HepG2 (cell line): ENCODE measurements around the gene MEMO1. TPM values are rescaled to one million over a fixed set of nuclear protein-coding genes. Genes with fewer than 3 reads are reported as not detected.

Experiments used
- ATAC-seq: fragments of 200-7000 bp; cut with Tn5 transposase; 3 replicates; pipeline ENCODE4 v1.9.1; 2020; ENCODE audit warnings: mild to moderate bottlenecking, moderate library complexity
- BruUV-seq: library from RNA; stranded (reverse); fragments of 400-500 nt; replicated peaks from 2 replicates; lab custom pipeline; 2021; lab: Mats Ljungman, UMichigan
- CTCF ChIA-PET: fragments of 300-600 bp; formaldehyde crosslinking; extraction: SDS; loops from one replicate; lab custom pipeline; 2021; ENCODE audit warnings: low total read pairs, inconsistent platforms, low intra/inter-chr PET ratio; lab: Yijun Ruan, JAX
- POLR2A ChIA-PET: fragments of 350-600 bp; sonication (Branson Sonifier 250); formaldehyde crosslinking; loops from one replicate; lab custom pipeline; 2020; ENCODE audit warnings: antibody characterized with exemption, inconsistent platforms; lab: Yijun Ruan, JAX
- DNase-seq: peaks from one replicate; pipeline ENCODE4 v3.0.0-alpha.2; 2015; ENCODE audit warnings: low spot score
- FAIRE-seq: peaks from 3 replicates; lab custom pipeline; 2011; peaks lifted over from hg19 to GRCh38; lab: Jason Lieb, UNC
- H2AFZ ChIP-seq: one replicate; pipeline ENCODE4 v1.6.1; 2011; ENCODE audit warnings: low read length, inconsistent platforms
- H3K27ac ChIP-seq: fragments of 300-600 bp; 3 replicates; pipeline ENCODE4 v1.8.0; 2011; ENCODE audit warnings: mixed run types, mild to moderate bottlenecking, mixed read lengths, low read length, inconsistent platforms; ENCODE audit not compliant: insufficient read depth; ENCODE audit errors: extremely low read length
- H3K27me3 ChIP-seq, 2 experiments: fragments of 200-600 bp in 1 of 2; 2 replicates in 1 of 2; 3 replicates in 1 of 2; pipeline versions ENCODE4 v1.6.0 to v1.8.0; 2011; ENCODE audit warnings: low read length in 2 of 2, mild to moderate bottlenecking in 2 of 2, moderate library complexity in 2 of 2, inconsistent platforms in 1 of 2; ENCODE audit not compliant: insufficient read depth in 2 of 2, control insufficient read depth in 1 of 2
- H3K36me3 ChIP-seq, 2 experiments: fragments of 200-600 bp in 1 of 2; replicated peaks in 1 of 2; 2 replicates in 1 of 2; 3 replicates in 1 of 2; pipeline versions ENCODE4 v1.5.1 to v1.8.0; 2011; ENCODE audit warnings: low read length in 2 of 2, inconsistent platforms in 1 of 2; ENCODE audit not compliant: insufficient read depth in 2 of 2, control insufficient read depth in 1 of 2
- H3K4me1 ChIP-seq: 2 replicates; pipeline ENCODE4 v1.5.1; 2012; ENCODE audit warnings: low read length, inconsistent platforms; ENCODE audit not compliant: insufficient read depth
- H3K4me2 ChIP-seq: 2 replicates; pipeline ENCODE4 v1.6.0; 2011; ENCODE audit warnings: low read depth, low read length, inconsistent platforms
- H3K4me3 ChIP-seq, 3 experiments: fragments of 200-600 bp in 1 of 3; sonication (generic), shearing (Covaris generic) in 1 of 3; replicated peaks in 1 of 3; 2 replicates each; pipeline ENCODE4 v1.5.1; 2011 to 2016; ENCODE audit warnings: low read length in 3 of 3, inconsistent platforms in 2 of 3, low read depth in 2 of 3, mild to moderate bottlenecking in 2 of 3, control low read depth in 1 of 3, mixed read lengths in 1 of 3; ENCODE audit not compliant: insufficient read depth in 1 of 3
- H3K79me2 ChIP-seq: one replicate; pipeline ENCODE4 v1.6.1; 2011; ENCODE audit warnings: low read length, inconsistent platforms; ENCODE audit not compliant: insufficient read depth
- H3K9ac ChIP-seq: 2 replicates; pipeline ENCODE4 v1.6.0; 2011; ENCODE audit warnings: mild to moderate bottlenecking, low read depth, low read length, inconsistent platforms; ENCODE audit not compliant: insufficient read depth
- H3K9me3 ChIP-seq: 2 replicates; pipeline ENCODE4 v1.5.1; 2012; ENCODE audit warnings: mild to moderate bottlenecking, low read length
- H4K20me1 ChIP-seq: 2 replicates; pipeline ENCODE4 v1.6.0; 2011; ENCODE audit warnings: inconsistent platforms, mild to moderate bottlenecking, low read length, moderate library complexity; ENCODE audit not compliant: insufficient read depth
- DPF2 ChIP-seq: sonication (generic); formaldehyde crosslinking; IDR thresholded peaks from 2 replicates; pipeline ENCODE4 v1.4.0; 2020; ENCODE audit warnings: mild to moderate bottlenecking, low read depth, missing genetic modification reagents, borderline replicate concordance
- IRF2 ChIP-seq: IDR thresholded peaks from 2 replicates; pipeline ENCODE4 v1.6.1; 2018; ENCODE audit warnings: missing genetic modification reagents, missing compliant biosample characterization
- JDP2 ChIP-seq: sonication (generic); formaldehyde crosslinking; IDR thresholded peaks from 2 replicates; pipeline ENCODE4 v1.8.1; 2022; ENCODE audit warnings: missing genetic modification reagents, borderline replicate concordance
- LRRFIP1 ChIP-seq: sonication (generic); formaldehyde crosslinking; conservative IDR thresholded peaks from 2 replicates; pipeline ENCODE4 v1.4.0; 2020; ENCODE audit warnings: missing genetic modification reagents
- PAF1 ChIP-seq: IDR thresholded peaks from 2 replicates; pipeline ENCODE4 v1.6.1; 2016; ENCODE audit warnings: missing genetic modification reagents, missing compliant biosample characterization
- SALL1 ChIP-seq: sonication (generic); formaldehyde crosslinking; IDR thresholded peaks from 2 replicates; pipeline ENCODE4 v1.8.0; 2022; ENCODE audit warnings: mild to moderate bottlenecking, missing genetic modification reagents
- SP5 ChIP-seq: IDR thresholded peaks from 2 replicates; pipeline ENCODE4 v1.6.1; 2016; ENCODE audit warnings: low read depth, borderline replicate concordance
- ZBTB1 ChIP-seq: sonication (generic); formaldehyde crosslinking; IDR thresholded peaks from 2 replicates; pipeline ENCODE4 v1.4.0; 2020; ENCODE audit warnings: missing genetic modification reagents, borderline replicate concordance
- ZBTB7A ChIP-seq: sonication (generic); formaldehyde crosslinking; IDR thresholded peaks from 2 replicates; pipeline ENCODE4 v1.8.0; 2022; ENCODE audit warnings: mild to moderate bottlenecking, missing genetic modification reagents
- ZMYM2 ChIP-seq: sonication (generic); formaldehyde crosslinking; IDR thresholded peaks from 2 replicates; pipeline ENCODE4 v1.8.0; 2022; ENCODE audit warnings: mild to moderate bottlenecking, missing genetic modification reagents
- ZNF253 ChIP-seq: sonication (generic); formaldehyde crosslinking; IDR thresholded peaks from 2 replicates; pipeline ENCODE4 v1.8.0; 2022; ENCODE audit warnings: mild to moderate bottlenecking, missing genetic modification reagents, borderline replicate concordance
- ZNF629 ChIP-seq: sonication (generic); formaldehyde crosslinking; conservative IDR thresholded peaks from 2 replicates; pipeline ENCODE4 v1.5.0; 2020; ENCODE audit warnings: missing genetic modification reagents
- ZNF841 ChIP-seq: sonication (generic); formaldehyde crosslinking; IDR thresholded peaks from 2 replicates; pipeline ENCODE4 v1.8.1; 2023; ENCODE audit warnings: missing genetic modification reagents, borderline replicate concordance
- WGBS: methylation state at CpG from one replicate; pipeline ENCODE4 v1.1.6; 2017; ENCODE audit warnings: low lambda C conversion rate; 5-methylcytosine and 5-hydroxymethylcytosine counted together
- in situ Hi-C: cut with HindIII; loops from 2 replicates; pipeline ENCODE4 v1.10.0; 2017; ENCODE audit warnings: low pct_unique_long_range_greater_than_20kb; ENCODE audit not compliant: extremely low pct_ligation_motif_present
- intact Hi-C: fragments of 100-400 bp; cut with micrococcal nuclease; formaldehyde crosslinking; loops from one replicate; pipeline ENCODE4 v1.10.0; 2022; ENCODE audit not compliant: unreplicated experiment
- polyA plus RNA-seq, 8 experiments: library from polyadenylated mRNA; depleted of rRNA in 3 of 8; stranded (reverse) in 7 of 8; unstranded in 1 of 8; fragments of >200 nt; fragmentation: Illumina TruSeq in 4 of 8; extraction: Trizol in 4 of 8; gene quantifications; 2 replicates each; pipeline versions ENCODE4 v1.2.1 to v1.2.3, GENCODE V29; 2011 to 2016; ENCODE audit warnings: low read depth in 4 of 8, missing spikeins in 1 of 8, mixed read lengths in 1 of 8; ENCODE audit not compliant: insufficient read depth in 1 of 8
- total RNA-seq, 5 experiments: library from RNA; depleted of rRNA; stranded (reverse); fragments of >200 nt; fragmentation: Illumina TruSeq; extraction: Trizol; gene quantifications; 2 replicates each; pipeline ENCODE4 v1.2.3, GENCODE V29; 2016; ENCODE audit warnings: low read depth in 1 of 5
- TF ChIP-seq, protein P1 (sequence below): sonication (generic); formaldehyde crosslinking; IDR thresholded peaks from 2 replicates; pipeline ENCODE4 v1.4.0; 2020; ENCODE audit warnings: missing genetic modification reagents
- TF ChIP-seq, protein P2 (sequence below): sonication (generic); formaldehyde crosslinking; IDR thresholded peaks from 2 replicates; pipeline ENCODE4 v1.8.0; 2022; ENCODE audit warnings: mild to moderate bottlenecking, missing genetic modification reagents, borderline replicate concordance

Gene MEMO1
- total and polyA plus RNA-seq, 2 of the 13 experiments (the other 11 are each of a cell fraction or from before 2014, with no cell fraction given) = 69.8 to 81.6 TPM

DNA sequence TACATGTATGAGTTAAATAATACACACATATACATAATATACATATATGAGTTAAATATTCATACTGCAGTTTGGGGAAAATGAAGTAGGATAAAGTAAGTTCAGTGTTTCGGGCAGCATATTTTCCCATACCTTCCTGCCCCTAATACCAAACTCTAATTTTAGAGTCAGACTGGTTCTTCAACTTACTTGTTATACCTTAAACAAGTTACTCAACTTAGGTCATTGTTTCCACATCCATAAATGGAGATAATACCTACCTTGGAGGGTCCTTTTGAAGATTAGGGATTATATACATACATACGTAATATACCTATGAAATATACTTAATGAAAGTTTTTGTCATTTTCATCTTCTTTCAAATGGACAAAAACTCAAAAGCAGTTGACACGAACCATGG lies 8.4 kb downstream of the MEMO1 start:
- H2AFZ ChIP-seq = no peak overlapping the region
- no peak overlapping the region for H3K27ac ChIP-seq

More for the DNA sequence above, 8.4 kb downstream of the MEMO1 start:
- Histone ChIP-seq H3K9ac (no peak overlapping the region), H3K4me2 (no peak overlapping the region), H4K20me1 (peaks cover 31% of the 10 kb centered on the region), H3K4me1 (peaks cover 52% of the 10 kb centered on the region), H3K79me2 (peaks cover 87% of the 10 kb centered on the region), H3K4me3 (no peak overlapping the region), H3K27me3 (no peaks in the 10 kb centered on the region), H3K9me3 (no peaks in the 10 kb centered on the region), H3K36me3 (no peaks in the 10 kb centered on the region; a peak in 2 of 5 replicates)
- 94% methylated on average over 3 of the region's 3 CpGs for WGBS
- no peak for ATAC-seq
- in situ Hi-C loops (no loop called here), intact Hi-C loops (no loop called here)
- CTCF ChIA-PET = no interaction called here
- no peak for DNase-seq
- FAIRE-seq = no peak
- no peak for TF ChIP-seq PAF1
- TF ChIP-seq SALL1 (CRISPR knock-in tag) = no peak
- no peak for TF ChIP-seq ZNF629 (CRISPR knock-in tag)
- TF ChIP-seq ZBTB1 (CRISPR knock-in tag) = no peak
- no peak for TF ChIP-seq ZMYM2 (CRISPR knock-in tag)
- TF ChIP-seq LRRFIP1 (CRISPR knock-in tag) = no peak
- TF ChIP-seq, protein P1, sequence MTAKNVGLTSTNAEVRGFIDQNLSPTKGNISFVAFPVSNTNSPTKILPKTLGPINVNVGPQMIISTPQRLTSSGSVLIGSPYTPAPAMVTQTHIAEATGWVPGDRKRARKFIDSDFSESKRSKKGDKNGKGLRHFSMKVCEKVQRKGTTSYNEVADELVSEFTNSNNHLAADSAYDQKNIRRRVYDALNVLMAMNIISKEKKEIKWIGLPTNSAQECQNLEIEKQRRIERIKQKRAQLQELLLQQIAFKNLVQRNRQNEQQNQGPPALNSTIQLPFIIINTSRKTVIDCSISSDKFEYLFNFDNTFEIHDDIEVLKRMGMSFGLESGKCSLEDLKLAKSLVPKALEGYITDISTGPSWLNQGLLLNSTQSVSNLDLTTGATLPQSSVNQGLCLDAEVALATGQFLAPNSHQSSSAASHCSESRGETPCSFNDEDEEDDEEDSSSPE (CRISPR knock-in tag) = no peak
- no peak for TF ChIP-seq IRF2 (CRISPR knock-in tag)
- TF ChIP-seq ZNF841 (CRISPR knock-in tag) = no peak
- TF ChIP-seq, protein P2, sequence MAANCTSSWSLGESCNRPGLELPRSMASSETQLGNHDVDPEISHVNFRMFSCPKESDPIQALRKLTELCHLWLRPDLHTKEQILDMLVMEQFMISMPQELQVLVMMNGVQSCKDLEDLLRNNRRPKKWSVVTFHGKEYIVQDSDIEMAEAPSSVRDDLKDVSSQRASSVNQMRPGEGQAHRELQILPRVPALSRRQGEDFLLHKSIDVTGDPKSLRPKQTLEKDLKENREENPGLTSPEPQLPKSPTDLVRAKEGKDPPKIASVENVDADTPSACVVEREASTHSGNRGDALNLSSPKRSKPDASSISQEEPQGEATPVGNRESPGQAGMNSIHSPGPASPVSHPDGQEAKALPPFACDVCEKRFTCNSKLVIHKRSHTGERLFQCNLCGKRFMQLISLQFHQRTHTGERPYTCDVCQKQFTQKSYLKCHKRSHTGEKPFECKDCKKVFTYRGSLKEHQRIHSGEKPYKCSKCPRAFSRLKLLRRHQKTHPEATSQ = no peak
- no peak for TF ChIP-seq DPF2 (CRISPR knock-in tag)
- TF ChIP-seq ZBTB7A (CRISPR knock-in tag) = no peak
- no peak for TF ChIP-seq ZNF253 (CRISPR knock-in tag)
- TF ChIP-seq JDP2 (CRISPR knock-in tag) = no peak
- no peak for TF ChIP-seq SP5 (CRISPR knock-in tag)
- BruUV-seq = no TSS peak
- POLR2A ChIA-PET = no interaction called here
